Measurements from ENCODE around the gene C12orf50.

Gene C12orf50

GRCh38 chr12:87953256-87953860, 75.8 kb downstream of the C12orf50 start:
- H2AFZ ChIP-seq (ENCODE audit: low read length) = no peak overlapping the region
- H3K79me2 ChIP-seq (ENCODE audit: insufficient read depth, low read length) = no peaks in the 10 kb centered on the region
- H3K27ac ChIP-seq (ENCODE audit: low read depth, low read length, poor library complexity, severe bottlenecking) = no peak overlapping the region

GRCh38 chr12:87952850-87953249, 76.4 kb downstream of the C12orf50 start:
- TF ChIP-seq CTCF (IDR thresholded peaks at IDR 0.05; ENCODE audit: low read length) (no peak), EZH2 (IDR thresholded peaks at IDR 0.05; ENCODE audit: borderline replicate concordance, low read length) (no peak)
- Histone ChIP-seq H3K4me2 (ENCODE audit: low read length) (no peak overlapping the region), H3K79me2 (ENCODE audit: insufficient read depth, low read length) (no peaks in the 10 kb centered on the region), H3K4me1 (ENCODE audit: insufficient read depth, low read length, severe bottlenecking) (no peaks in the 10 kb centered on the region), H3K4me3 (ENCODE audit: low read depth, low read length, poor library complexity, severe bottlenecking) (no peak overlapping the region), H3K9me3 (ENCODE audit: low read length) (no peaks in the 10 kb centered on the region), H2AFZ (ENCODE audit: low read length) (no peak overlapping the region), H4K20me1 (ENCODE audit: insufficient read depth, low read length) (no peaks in the 10 kb centered on the region), H3F3A (ENCODE audit: insufficient read depth, low read length) (no peaks in the 10 kb centered on the region), H3K9me2 (ENCODE audit: low read depth, low read length) (no peaks in the 10 kb centered on the region), H3K27me3 (ENCODE audit: insufficient read depth, low read length) (no peaks in the 10 kb centered on the region), H3K27ac (ENCODE audit: low read depth, low read length, poor library complexity, severe bottlenecking) (no peak overlapping the region), H3K9ac (ENCODE audit: low read length) (no peak overlapping the region), H3K36me3 (ENCODE audit: insufficient read depth, low read length) (no peaks in the 10 kb centered on the region)

More at GRCh38 chr12:87953256-87953860, 75.8 kb downstream of the C12orf50 start:
- H3K4me2 ChIP-seq (ENCODE audit: low read length) = no peak overlapping the region
- H3K4me3 ChIP-seq (ENCODE audit: low read depth, low read length, poor library complexity, severe bottlenecking) = no peak overlapping the region
- H4K20me1 ChIP-seq (ENCODE audit: insufficient read depth, low read length) = no peaks in the 10 kb centered on the region; the same call in 1 of the 2 replicates
- H3K36me3 ChIP-seq (ENCODE audit: insufficient read depth, low read length) = no peaks in the 10 kb centered on the region
- no peak overlapping the region for H3K9ac ChIP-seq (ENCODE audit: low read length)
- H3K9me2 ChIP-seq (ENCODE audit: low read depth, low read length) = no peaks in the 10 kb centered on the region
- H3K27me3 ChIP-seq (ENCODE audit: insufficient read depth, low read length) = no peaks in the 10 kb centered on the region
- H3F3A ChIP-seq (ENCODE audit: insufficient read depth, low read length) = no peaks in the 10 kb centered on the region
- TF ChIP-seq CTCF (IDR thresholded peaks at IDR 0.05; ENCODE audit: low read length) (peak; percentile 59), EZH2 (IDR thresholded peaks at IDR 0.05; ENCODE audit: borderline replicate concordance, low read length) (no peak)
- no peaks in the 10 kb centered on the region for H3K9me3 ChIP-seq (ENCODE audit: low read length)
- H3K4me1 ChIP-seq (ENCODE audit: insufficient read depth, low read length, severe bottlenecking) = no peaks in the 10 kb centered on the region

GRCh38 chr12:87952223-87952622, 77.0 kb downstream of the C12orf50 start:
- TF ChIP-seq CTCF (IDR thresholded peaks at IDR 0.05; ENCODE audit: low read length) = no peak
- no peaks in the 10 kb centered on the region for H3K9me3 ChIP-seq (ENCODE audit: low read length)
- H4K20me1 ChIP-seq (ENCODE audit: insufficient read depth, low read length) = no peaks in the 10 kb centered on the region
- H3F3A ChIP-seq (ENCODE audit: insufficient read depth, low read length) = no peaks in the 10 kb centered on the region
- H3K36me3 ChIP-seq (ENCODE audit: insufficient read depth, low read length) = no peaks in the 10 kb centered on the region
- no peaks in the 10 kb centered on the region for H3K27me3 ChIP-seq (ENCODE audit: insufficient read depth, low read length)
- no peak overlapping the region for H3K9ac ChIP-seq (ENCODE audit: low read length)
- H3K79me2 ChIP-seq (ENCODE audit: insufficient read depth, low read length) = no peaks in the 10 kb centered on the region
- no peaks in the 10 kb centered on the region for H3K9me2 ChIP-seq (ENCODE audit: low read depth, low read length)
- no peak overlapping the region for H2AFZ ChIP-seq (ENCODE audit: low read length)
- H3K4me1 ChIP-seq (ENCODE audit: insufficient read depth, low read length, severe bottlenecking) = no peaks in the 10 kb centered on the region
- no peak overlapping the region for H3K4me3 ChIP-seq (ENCODE audit: low read depth, low read length, poor library complexity, severe bottlenecking)
- H3K27ac ChIP-seq (ENCODE audit: low read depth, low read length, poor library complexity, severe bottlenecking) = no peak overlapping the region
- no peak overlapping the region for H3K4me2 ChIP-seq (ENCODE audit: low read length)
